Stimulated activated CD8-positive, alpha-beta memory T cell treated with anti-CD3 and anti-CD28 coated beads, Interleukin-12 subunit alpha, Interleukin-12 subunit beta, amount 100 ng/mL, for 24 hours (primary cell): Measurements from ENCODE around the gene AKT2.

Experiments used
- DNase-seq: peaks from one replicate; pipeline ENCODE4 v3.0.0-alpha.2; 2020; ENCODE audit errors: extremely low read depth

The AKT2 gene

DNA sequence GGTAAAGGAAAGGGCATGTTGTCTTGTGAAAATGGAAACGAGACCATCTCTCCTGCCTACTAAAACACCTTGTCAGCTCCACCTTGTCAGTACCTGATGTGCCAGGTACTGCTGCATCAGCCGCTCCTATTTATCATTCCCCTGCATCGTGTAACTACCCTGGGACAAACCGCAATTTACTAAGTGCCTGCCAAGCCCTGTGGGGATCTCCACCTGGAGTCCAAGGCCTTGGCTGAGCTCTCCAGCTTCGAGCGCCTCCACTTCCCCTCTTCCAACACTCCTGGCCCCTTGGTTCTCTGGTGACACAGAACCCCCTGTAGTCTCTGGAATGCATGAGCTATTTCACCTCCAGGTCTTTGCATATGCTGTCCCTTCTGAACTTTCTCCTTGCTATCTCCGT lies 32.8 kb downstream of the AKT2 start:
- no peak for DNase-seq

GRCh38 chr19:40251991-40252390 lies 33.2 kb downstream of the AKT2 start:
- DNase-seq = no peak

DNA sequence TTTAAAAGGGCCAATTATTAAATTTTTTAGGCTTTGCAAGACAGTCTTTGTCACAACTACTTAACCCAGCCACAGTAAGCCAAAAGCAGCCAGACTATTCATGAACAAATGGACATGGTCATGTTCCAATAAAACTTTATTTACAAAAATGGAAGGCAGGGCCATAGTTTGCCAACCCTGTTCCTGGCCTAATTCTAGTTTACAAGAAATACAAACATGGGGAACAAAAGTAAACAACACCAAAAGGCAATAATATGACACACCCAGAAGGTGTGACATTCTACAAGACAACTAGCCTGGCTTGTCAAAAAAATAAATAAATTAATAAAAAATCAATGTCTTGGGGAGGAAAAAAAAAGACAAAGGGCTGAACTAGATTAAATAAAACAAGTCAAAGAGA lies 33.9 kb downstream of the AKT2 start:
- DNase-seq = no peak

DNA sequence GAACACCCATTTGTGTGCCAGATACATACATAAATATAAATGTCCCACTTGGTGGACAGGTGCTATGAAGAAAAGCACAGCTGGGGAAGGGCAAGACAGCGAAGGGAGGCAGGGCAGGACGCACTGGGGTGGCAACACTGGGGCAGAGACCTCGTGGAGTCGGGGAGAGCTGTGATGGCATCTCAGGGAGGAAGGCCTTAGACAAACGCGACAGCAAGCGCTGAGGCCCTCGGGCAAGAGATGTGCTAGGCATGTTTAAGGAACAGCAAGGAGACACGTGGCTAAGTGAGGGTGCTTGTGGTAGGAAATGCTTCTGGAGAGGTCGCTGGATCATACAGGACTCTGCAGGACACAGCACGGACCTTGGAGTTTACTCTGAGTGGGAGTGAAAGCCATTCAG lies 35.4 kb downstream of the AKT2 start:
- no peak for DNase-seq

- DNase-seq = no peak
Observed at GRCh38 chr19:40249201-40249600, 35.9 kb downstream of the AKT2 start.

DNA sequence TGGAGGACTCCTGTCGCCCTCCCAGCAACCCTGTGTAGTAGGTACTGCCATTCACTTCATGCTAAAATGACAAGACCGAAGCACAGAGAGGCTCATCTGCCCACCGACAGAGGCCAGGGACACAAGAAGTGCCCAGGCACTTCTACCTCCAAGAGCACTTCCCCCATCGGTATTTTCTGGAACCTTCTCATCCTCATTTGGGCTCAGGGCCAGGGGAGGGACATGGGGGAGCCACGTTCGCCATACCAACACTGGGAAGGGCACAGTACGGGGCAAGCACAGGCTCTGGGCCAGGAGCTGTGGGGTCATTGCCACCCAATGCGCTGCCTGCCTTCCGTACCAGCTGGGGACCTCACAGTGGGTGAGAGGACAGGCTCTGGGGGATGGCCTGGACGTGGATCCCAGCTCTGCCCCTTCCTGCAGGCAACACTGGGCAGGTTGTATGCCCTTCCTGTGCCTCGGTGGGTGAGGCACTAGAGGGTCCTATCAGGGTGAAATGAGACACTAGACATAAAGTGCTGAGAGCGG lies 37.3 kb downstream of the AKT2 start:
- DNase-seq = no peak

GRCh38 chr19:40247178-40247577 lies 38.0 kb downstream of the AKT2 start:
- no peak for DNase-seq

GRCh38 chr19:40246292-40247073 lies 38.7 kb downstream of the AKT2 start:
- DNase-seq = no peak

DNA sequence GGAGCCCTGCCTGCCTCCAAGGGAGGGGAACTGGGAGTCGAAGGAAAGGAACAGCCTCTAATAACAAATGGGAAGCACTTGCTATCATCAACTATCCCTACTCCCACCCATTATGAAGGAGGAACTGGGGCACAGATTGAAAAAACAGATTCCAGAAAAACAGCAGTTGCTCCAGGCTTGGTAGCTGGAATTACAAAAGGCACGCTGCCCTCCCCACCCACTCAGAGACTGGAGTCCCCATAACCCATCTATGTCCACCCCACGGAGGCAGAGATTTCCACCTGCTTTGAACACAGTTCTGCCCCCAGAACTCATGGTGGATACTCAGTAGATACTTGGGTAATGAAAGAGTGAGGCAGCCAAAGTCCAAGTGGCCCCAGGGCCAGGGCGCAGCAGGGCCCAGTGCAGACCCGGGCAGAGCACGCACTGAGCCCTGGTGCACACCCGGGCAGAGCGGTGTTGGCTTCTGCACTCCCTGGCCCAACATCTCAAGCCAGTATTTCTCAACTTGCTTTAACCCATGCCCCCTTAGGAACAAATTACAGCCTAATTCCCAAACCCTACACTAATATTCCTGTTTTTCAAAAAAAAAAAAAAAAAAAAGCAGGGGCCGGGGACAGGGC lies 39.5 kb downstream of the AKT2 start:
- no peak for DNase-seq

DNA sequence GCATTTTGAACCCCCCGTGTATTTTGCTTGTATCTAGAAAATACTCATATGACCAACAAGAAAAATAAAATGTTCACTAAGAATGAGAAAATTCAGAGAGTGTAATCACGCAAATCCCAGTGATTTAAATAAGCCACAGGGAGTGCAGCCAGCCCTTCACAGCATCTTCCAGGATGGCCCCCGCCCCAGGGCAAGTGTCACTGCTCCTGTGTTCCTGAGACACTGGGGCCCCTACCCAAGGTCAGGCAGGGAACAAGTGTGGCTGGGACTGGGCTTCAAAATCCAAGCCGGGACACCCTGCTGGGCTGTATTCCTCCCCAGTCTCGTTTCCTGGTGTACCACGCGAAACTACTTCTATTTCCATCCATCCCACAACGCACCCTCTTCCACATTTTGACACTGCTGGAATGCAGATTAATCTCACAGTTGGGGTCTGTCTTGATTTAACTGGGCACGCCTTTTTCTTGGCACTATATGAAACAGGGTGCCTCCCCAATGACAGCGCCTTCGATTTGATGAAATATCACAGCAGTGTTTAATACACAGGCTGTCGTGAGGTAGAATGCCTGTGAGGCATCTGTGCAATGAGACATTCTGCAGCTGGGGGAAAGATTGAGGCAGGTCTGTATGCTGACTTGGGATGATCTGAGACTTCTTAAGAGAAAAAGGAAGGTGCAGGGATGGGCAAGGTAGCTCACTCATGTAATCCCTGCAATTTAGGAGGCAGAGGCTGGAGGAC lies 40.4 kb downstream of the AKT2 start:
- no peak for DNase-seq

DNA sequence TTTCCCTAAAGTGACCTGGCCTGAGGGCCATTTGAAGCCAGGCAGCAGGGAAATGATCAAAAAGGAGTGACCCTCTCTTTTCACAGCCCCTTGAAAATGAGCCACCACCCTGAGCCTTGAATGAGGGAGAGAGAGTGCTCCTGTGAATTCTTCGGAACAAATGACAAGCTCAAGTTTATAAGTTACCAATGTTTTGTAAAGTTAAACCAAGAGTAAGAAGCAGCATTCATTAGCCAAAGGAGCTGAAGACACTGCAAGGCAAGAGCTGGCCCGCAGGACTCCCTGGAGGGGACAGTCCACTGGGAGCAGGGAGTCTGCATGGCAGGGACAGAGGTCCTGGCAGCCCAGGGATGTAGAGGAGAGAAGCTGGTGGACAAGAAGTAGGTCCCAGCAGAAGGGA lies 42.0 kb downstream of the AKT2 start:
- DNase-seq = no peak

DNA sequence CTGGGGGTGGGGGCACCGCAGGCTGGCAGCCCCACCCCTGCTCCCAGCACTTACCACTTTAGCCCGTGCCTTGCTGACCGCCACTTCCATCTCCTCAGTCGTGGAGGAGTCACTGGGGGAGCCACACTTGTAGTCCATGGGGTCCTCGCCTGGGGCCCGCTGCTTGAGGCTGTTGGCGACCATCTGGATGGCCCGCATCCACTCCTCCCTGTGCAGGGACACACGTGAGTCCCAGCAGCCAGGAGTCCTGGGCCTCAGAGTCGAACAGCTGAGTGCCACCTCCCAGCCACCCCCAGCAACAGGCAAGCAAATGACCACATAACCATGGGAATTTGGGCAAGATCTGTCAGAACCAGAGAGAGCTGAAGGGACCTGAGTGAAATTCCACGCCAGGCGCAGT lies 42.7 kb downstream of the AKT2 start:
- no peak for DNase-seq

DNA sequence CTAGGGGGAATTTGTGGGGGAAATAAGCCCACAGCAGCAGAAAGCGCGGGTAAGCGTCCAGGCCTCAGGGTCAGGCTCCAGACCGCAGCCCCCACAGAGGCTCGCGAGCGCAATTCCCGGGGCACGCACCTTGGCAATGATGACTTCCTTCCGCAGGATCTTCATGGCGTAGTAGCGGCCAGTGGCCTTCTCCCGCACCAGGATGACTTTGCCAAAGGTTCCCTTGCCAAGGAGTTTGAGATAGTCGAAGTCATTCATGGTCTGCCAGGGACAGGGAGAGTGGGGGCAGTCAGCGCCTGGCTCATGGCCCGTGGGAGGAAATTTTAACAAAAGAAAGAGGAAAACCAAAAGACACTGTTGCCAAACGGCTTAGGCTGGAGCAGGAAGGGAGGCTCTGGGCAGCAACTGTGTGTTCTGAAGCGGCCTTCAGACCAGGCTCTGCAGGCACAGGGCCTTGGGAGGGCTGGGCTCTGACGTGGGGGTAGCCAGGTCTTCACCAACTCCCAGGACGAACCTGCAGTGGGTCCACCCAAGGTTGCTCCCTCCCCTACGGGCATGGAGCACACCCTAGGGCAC lies 43.2 kb downstream of the AKT2 start:
- no peak for DNase-seq

- no peak for DNase-seq
Observed at GRCh38 chr19:40241125-40241808, 43.9 kb downstream of the AKT2 start.

GRCh38 chr19:40240332-40240731 lies 44.8 kb downstream of the AKT2 start:
- DNase-seq = no peak

- no peak for DNase-seq
Observed at GRCh38 chr19:40239415-40240226, 45.5 kb downstream of the AKT2 start.

DNA sequence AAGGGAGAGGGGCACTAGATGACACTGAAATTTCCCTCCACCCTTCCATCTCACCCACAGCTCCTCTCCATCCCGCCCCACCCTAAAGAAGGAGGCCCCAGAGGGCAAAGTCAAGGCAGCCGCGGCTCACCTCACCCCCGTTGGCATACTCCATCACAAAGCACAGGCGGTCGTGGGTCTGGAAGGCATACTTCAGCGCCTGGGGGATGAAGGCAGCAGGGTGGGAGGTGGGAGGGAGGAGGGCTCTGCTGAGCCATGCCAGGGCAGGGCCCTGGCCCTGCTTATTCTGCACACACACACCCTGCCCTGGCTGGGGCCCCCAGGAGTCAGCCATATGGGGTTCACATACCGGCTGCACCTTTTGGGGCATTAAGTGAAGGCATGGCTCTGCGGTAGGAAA lies 46.4 kb downstream of the AKT2 start:
- no peak for DNase-seq

- DNase-seq = no peak
Observed at GRCh38 chr19:40237791-40238190, 47.4 kb downstream of the AKT2 start.

DNA sequence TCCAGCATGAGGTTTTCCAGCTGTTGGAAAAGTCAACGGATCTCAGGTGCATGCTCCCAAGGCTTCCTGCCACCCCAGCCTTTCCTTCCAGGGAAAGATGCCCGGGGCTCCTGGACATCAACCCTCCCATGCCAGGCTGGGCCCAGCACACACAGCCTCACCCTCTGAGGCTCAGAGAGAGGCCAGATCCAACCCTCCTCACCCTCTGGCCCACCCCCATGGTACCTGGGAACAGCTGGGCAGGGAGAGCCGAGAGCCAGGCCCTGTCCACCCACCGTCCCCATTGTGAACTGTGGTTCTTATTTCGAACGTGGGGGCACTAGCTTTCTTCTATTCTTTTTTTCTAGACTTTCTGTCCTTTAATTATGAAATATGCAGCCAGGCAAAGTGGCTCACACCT lies 48.8 kb downstream of the AKT2 start:
- no peak for DNase-seq

DNA sequence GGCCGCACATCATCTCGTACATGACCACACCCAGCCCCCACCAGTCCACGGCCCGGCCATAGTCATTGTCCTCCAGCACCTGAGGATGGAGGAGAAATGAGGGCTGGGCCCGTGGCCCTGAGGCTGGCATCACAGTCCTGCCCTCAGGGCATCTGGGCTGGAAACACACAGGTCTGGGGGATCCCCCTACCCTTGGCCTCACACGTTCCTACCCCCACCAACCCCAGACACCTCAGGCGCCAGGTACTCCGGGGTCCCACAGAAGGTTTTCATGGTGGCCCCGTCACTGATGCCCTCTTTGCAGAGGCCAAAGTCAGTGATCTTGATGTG lies 49.2 kb downstream of the AKT2 start:
- no peak for DNase-seq
